ENCODE data around the gene NDUFS2.
"Not testable (repeated sequence)": the region's sequence is repeated elsewhere in the genome, so short reads cannot be mapped to it uniquely, and the experiment has no call there.

The NDUFS2 gene

GRCh38 chr1:161219078-161219892 is 17.1 kb downstream of the NDUFS2 start:
- DNase-seq (ENCODE audit: low read depth in 2 of 2) = no peak

DNA sequence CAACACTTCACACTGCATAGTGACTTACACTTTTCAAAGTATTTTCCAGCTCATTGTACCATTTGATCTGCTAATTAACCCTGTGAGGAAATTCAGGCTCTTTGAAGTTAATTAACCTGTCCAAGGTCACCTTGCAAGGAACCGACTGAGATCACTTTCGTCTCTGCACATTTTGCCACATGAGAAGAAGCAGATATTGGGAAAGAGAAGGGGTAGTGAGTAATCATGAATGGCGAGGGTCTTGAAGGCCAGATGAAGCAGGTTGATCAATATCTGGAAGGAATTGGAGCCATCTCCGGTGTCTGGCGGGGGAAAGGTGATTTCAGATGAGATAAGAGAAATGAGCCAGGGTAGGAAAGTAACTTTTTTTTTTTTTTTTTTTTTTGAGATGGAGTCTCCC is 17.8 kb downstream of the NDUFS2 start:
- DNase-seq (ENCODE audit: low read depth in 2 of 2) = no peak

GRCh38 chr1:161222175-161223019 is 20.2 kb downstream of the NDUFS2 start:
- DNase-seq (ENCODE audit: low read depth in 2 of 2) = no peak

GRCh38 chr1:161223805-161224694 is 21.9 kb downstream of the NDUFS2 start:
- no peak for DNase-seq (ENCODE audit: low read depth in 2 of 2)

DNA sequence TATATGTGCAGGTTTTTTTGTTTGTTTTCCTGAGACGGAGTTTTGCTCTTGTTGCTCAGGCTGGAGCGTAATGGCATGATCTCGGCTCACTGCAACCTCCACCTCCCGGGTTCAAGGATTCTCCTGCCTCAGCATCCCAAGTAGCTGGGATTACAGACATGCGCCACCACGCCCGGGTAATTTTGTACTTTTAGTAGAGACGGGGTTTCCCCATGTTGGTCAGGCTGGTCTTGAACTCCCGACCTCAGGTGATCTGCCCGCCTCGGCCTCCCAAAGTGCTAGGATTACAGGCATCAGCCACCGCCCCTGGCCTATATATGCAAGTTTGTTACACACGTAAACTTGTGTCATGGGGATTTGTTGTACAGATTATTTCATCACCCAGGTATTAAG is 22.5 kb downstream of the NDUFS2 start:
- DNase-seq (ENCODE audit: low read depth in 2 of 2) = not testable (repeated sequence)

DNA sequence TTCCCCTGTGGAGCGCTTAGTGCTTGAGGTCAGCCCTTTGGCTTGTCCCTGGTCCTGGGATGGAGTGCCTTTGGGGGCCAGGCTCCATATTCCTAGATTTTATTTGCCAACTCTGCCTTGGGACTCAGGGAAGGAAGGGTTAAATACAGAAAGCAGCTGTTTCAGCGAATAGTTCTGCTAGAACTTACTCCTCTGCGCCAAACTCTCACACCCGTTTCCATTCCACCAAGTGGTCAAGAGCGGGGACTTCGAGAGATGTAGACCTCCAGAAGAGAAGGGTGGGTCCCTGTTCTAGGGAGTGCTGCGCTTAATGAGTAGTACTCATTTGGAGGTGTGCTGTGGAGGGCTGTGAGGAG is 23.0 kb downstream of the NDUFS2 start:
- DNase-seq (ENCODE audit: low read depth in 2 of 2) = no peak

- DNase-seq (ENCODE audit: low read depth in 2 of 2) = peak; percentile 85 to 89
Observed at GRCh38 chr1:161225534-161226319, 23.6 kb downstream of the NDUFS2 start, which contains the start of gene TOMM40L. TOMM40L (plus strand) TSS chr1:161226060; CDS start chr1:161226490, 430 bp downstream.

DNA sequence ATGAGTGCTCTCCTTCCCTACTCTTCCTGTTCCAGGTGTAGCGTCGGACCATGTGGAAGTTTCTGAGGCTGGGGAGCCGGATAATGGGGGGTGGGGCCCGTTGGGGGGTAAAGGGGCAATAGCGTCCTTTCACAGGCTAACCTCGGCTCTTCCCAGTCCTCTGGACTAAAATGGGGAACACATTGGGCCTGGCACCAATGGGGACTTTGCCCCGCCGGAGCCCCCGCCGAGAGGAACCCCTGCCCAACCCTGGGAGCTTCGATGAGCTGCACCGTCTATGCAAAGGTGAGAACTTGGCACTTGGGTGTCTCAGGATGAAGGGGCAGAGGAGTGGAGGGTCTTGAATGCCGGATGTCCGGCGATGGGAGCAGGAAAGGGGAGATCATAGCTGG is 24.1 kb downstream of the NDUFS2 start:
- no peak for DNase-seq (ENCODE audit: low read depth in 2 of 2)

DNA sequence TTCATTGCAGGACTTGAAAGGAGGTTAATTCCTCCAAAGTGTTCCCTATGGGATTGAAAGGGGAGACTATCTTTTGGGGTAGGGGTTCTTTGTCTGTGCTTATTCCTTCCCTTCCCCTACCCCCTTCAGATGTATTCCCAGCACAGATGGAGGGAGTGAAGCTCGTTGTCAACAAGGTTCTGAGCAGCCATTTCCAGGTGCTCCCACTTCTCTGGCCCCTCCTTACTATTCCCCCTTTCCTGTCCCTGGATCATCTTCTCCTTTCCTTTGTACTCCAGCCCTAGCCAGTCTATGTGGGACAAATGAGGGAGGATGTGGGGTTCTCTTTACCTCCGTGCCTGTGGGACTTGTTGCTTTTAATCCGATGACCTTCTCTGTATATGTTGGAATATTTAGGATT is 24.6 kb downstream of the NDUFS2 start:
- DNase-seq (ENCODE audit: low read depth in 2 of 2) = no peak

GRCh38 chr1:161227196-161227871 is 25.2 kb downstream of the NDUFS2 start:
- peak; percentile 72 to 81 for DNase-seq (ENCODE audit: low read depth in 2 of 2)

DNA sequence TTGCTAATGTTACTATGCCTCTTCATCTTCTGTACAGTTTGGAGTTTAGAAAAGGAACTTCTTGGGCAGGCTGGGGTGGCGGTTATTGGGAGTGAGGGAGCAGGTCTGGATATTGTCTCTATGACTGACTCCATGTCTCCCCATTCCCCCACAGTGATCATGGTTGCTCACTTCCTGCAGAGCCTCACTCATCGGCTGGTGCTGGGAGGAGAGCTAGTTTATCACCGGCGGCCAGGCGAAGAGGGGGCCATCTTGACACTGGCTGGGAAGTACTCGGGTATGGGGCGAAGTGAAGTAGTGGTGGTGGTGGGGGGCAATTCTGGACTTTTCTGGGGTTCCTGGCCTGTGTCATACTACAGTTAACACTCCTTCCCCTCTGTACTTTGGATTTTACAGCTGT is 25.9 kb downstream of the NDUFS2 start:
- DNase-seq (ENCODE audit: low read depth in 2 of 2) = no peak

DNA sequence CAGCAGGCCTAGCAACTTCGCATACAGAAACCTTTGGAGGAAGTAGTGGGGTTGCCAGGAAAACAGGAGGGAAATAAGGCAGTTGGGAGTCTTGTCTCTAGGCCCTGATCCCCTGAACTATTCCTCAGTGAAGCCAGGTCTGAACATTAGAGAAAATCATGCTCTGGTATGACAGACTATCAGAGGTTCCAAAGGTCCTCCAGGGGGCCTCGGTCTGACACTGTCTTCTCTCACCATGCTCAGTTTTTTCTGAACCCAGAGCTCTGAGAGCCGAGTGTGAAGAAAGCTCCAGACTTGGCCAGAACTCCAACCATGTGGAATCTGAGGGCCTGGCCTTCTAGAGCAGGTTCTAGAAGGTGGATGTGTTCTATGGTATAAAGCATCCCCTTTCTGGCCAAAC is 27.7 kb downstream of the NDUFS2 start:
- DNase-seq (ENCODE audit: low read depth in 2 of 2) = no peak

DNA sequence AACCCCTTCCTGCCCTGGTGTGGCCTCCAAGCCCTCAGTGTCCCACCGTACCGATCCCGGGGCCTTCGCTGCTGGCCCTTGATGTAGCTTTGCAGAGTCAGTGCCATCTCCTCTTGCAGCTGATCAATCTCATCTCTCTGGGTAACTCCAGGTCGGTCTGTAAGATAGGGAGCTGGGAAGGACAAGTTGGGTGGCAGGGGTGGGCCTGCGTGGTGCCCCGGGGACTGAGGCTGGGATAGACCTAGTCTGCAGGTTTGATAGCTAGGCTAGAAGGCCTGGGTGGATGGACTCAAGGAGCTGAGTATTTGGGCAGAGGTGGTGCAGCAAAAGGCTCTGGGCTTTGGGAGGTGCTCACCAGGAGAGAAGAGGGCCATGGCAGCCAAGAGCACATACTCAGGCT is 28.6 kb downstream of the NDUFS2 start:
- no peak for DNase-seq (ENCODE audit: low read depth in 2 of 2)

DNA sequence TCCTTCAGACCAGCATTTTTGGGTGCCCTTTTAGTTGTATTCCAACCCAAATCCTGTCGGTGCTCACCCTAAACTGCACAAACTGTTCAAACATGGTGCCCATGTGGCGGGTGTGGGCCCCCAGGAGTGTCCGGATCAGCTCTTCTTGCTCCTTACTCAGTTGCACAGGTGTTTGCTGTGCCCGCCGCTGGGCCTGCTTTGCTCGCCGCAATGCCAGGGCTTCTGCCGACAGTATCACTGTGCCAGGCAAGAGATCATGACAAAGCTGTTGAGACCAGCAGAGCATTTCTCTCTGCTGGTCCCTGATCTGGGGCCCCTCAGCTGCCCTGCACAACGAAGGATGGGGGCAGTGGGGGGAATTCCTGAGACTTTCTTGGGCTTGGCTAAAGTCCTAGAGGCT is 30.9 kb downstream of the NDUFS2 start:
- DNase-seq (ENCODE audit: low read depth in 2 of 2) = no peak

GRCh38 chr1:161235957-161236775 is 34.0 kb downstream of the NDUFS2 start:
- no peak for DNase-seq (ENCODE audit: low read depth in 2 of 2)

DNA sequence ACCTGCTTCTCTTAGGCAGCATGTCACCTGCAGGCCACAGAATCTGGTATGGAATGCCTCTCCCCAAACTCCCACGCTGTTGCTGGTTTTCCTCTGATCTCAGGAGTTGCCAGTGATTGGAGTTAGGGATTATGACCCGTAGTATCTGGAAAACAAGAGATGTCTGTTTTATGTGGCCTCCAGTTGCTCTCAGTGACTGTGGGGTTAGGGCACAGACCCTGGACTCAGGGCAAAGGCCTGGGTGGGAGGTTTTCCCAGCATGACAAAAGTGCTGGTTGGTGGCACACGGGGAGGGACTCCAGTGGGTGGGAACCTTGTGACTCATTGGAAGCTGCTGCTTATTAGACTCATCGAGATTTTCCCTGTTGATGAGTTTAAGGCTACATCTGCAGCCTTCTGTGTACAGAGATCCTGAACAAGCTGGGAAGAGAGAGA is 35.9 kb downstream of the NDUFS2 start, which contains the start of gene NR1I3:
Gene NR1I3 (minus strand): TSS at position 165 of the 435 bp plus-strand sequence. CDS start 1,638 bp downstream, outside the sequence.
- DNase-seq (ENCODE audit: low read depth in 2 of 2) = no peak

- DNase-seq (ENCODE audit: low read depth in 2 of 2) = no peak
Observed at GRCh38 chr1:161241682-161242081, 39.5 kb downstream of the NDUFS2 start.

DNA sequence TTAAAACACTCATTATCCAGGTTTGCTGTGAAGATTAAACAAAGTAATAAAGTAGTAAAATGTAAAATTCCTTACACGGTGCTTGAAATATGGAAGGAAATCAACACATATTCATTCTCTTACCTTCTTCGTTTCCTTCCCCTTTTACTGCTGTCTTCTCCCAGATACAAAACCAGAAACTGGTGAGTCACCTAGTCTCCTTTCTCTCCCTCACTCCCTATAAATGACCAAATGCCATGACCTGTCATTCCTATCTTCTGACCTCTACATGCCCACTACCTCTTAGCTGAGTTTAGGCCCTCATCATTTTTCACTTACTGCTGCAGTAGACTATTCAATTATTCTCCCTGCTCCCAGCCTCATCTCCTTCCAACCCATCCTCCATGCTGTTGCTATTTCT is 40.1 kb downstream of the NDUFS2 start:
- no peak for DNase-seq (ENCODE audit: low read depth in 2 of 2)

DNA sequence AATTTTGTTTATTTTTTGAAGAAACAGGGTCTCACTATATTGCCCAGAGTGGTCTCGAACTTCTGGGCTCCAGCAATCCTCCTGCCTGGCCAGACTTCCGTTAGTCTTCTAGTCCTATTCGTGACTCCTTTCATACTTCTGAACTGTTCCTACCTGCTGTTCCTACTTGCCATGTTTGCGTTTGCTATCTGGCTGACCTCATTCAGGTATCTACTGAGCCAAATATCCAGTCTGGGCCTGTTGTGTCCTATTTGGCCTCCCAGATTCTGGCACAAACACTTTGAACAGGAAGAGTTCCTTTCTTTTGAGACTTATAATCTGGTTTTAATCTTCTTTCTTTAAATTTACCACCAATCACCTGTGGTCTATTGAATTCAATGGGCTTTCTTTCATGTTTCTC is 42.7 kb downstream of the NDUFS2 start:
- no peak for DNase-seq (ENCODE audit: low read depth in 2 of 2)
